Measurements from ENCODE around the gene FFAR3. TPM values are rescaled to one million over a fixed set of nuclear protein-coding genes. Genes with fewer than 3 reads are reported as not detected.

The FFAR3 gene
- total RNA-seq, 4 donors from 2014 or later = 0.87 TPM; not detected in 3

DNA sequence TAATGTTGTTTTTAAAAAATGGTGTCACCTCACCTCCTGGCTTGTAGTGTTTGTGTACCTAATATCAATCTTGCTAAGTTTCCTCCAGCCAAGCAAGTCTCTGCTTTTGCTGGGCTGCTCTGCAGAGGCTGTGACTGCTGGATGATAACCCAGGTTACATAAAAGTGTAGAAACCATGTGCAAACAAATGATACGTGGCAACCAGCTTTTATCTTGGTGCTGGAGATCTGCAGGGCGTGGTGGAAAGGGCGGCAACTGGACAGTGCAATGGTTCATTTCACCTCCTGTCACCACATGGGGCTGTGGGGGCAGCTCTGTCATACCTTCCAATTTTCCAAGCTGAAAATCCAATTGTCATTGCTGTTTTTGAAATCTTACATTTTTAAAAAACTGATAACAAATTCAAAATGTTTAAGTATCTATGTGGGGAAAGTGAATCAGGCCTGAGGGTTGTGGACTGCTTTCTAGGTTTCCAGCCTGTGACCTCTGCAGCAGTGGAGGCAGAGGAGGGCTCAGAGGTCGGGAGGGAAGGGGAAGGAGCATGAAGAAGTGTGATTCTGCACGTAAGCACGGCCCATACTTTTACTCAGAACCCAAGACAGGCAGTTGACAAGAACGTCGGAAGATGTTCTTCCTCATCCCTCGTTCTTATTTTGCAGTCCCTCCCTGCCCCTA is 22.3 kb downstream of the FFAR3 start:
- no peaks in the 10 kb centered on the region for H3K4me1 ChIP-seq
- WGBS, 2 donors = 62 to 65% methylated on average over 9 of the region's 9 CpGs
- no peak for TF ChIP-seq EP300 (IDR thresholded peaks at IDR 0.05)
- TF ChIP-seq, protein P1, sequence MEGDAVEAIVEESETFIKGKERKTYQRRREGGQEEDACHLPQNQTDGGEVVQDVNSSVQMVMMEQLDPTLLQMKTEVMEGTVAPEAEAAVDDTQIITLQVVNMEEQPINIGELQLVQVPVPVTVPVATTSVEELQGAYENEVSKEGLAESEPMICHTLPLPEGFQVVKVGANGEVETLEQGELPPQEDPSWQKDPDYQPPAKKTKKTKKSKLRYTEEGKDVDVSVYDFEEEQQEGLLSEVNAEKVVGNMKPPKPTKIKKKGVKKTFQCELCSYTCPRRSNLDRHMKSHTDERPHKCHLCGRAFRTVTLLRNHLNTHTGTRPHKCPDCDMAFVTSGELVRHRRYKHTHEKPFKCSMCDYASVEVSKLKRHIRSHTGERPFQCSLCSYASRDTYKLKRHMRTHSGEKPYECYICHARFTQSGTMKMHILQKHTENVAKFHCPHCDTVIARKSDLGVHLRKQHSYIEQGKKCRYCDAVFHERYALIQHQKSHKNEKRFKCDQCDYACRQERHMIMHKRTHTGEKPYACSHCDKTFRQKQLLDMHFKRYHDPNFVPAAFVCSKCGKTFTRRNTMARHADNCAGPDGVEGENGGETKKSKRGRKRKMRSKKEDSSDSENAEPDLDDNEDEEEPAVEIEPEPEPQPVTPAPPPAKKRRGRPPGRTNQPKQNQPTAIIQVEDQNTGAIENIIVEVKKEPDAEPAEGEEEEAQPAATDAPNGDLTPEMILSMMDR (IDR thresholded peaks at IDR 0.05) = no peak
- TF ChIP-seq POLR2A (IDR thresholded peaks at IDR 0.05) = no peak
- no peak overlapping the region for H3K4me3 ChIP-seq
- H3K9me3 ChIP-seq = peaks cover 0 to 15% (median 0%) of the 10 kb centered on the region in 4 donors
- H3K27me3 ChIP-seq = no peaks in the 10 kb centered on the region
- H3K36me3 ChIP-seq = no peaks in the 10 kb centered on the region
- no peak overlapping the region for H3K27ac ChIP-seq
- DNase-seq (ENCODE audit: low spot score in 2 of 2) = no peak

DNA sequence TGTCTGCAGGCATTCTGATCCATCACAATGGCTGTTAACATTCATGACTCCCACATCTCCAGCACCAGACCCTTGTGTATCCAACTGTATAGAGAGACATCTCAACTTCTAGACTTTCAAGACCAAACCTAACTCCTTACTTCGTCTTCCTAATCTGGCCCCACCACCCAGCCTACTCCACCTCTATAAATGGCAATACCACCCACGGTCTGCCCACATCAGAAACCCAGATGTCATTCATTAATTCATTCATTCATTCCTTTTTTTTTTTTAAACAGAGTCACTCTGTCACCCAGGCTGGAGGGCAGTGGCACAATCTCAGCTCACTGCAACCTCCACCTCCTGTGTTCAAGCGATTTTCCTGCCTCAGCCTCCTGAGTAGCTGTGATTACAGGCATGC is 23.1 kb downstream of the FFAR3 start:
- Histone ChIP-seq H3K27me3 (no peaks in the 10 kb centered on the region), H3K4me3 (no peak overlapping the region), H3K9me3 (peaks cover 0 to 22% (median 0%) of the 10 kb centered on the region in 4 donors), H3K27ac (no peak overlapping the region), H3K4me1 (no peaks in the 10 kb centered on the region), H3K36me3 (no peaks in the 10 kb centered on the region)
- 63 to 81% methylated on average over 3 of the region's 3 CpGs for WGBS, 2 donors
- DNase-seq (ENCODE audit: low spot score in 2 of 2) = no peak
- TF ChIP-seq EP300 (IDR thresholded peaks at IDR 0.05) = no peak
- no peak for TF ChIP-seq POLR2A (IDR thresholded peaks at IDR 0.05)
- TF ChIP-seq, protein P1 (IDR thresholded peaks at IDR 0.05) = no peak

DNA sequence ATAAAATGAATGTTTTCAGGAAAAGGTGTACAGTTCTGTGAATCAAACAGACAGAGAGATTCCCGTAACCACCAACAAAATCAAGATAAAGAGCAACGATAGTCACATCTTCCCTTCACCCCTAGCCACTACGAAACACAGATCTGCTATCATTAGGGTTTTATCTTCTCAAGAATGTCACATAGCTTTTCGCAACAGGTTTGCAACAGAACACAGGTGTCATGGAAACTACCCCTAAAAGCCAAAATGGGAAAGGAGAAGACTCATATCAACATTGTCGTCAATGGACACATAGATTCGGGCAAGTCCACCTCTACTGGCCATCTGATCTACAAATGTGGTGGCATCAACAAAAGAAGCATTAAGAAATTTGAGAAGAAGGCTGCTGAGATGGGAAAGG is 23.7 kb downstream of the FFAR3 start:
- Histone ChIP-seq H3K27me3 (no peaks in the 10 kb centered on the region), H3K4me3 (no peak overlapping the region), H3K9me3 (peaks cover 0 to 22% (median 0%) of the 10 kb centered on the region in 4 donors), H3K27ac (no peak overlapping the region), H3K4me1 (no peaks in the 10 kb centered on the region), H3K36me3 (no peaks in the 10 kb centered on the region)
- TF ChIP-seq POLR2A (IDR thresholded peaks at IDR 0.05) (no peak), EP300 (IDR thresholded peaks at IDR 0.05) (no peak)
- TF ChIP-seq, protein P1 (IDR thresholded peaks at IDR 0.05) = no peak
- no peak for DNase-seq (ENCODE audit: low spot score in 2 of 2)
- 93 to 97% methylated on average over 6 of the region's 6 CpGs for WGBS, 2 donors

DNA sequence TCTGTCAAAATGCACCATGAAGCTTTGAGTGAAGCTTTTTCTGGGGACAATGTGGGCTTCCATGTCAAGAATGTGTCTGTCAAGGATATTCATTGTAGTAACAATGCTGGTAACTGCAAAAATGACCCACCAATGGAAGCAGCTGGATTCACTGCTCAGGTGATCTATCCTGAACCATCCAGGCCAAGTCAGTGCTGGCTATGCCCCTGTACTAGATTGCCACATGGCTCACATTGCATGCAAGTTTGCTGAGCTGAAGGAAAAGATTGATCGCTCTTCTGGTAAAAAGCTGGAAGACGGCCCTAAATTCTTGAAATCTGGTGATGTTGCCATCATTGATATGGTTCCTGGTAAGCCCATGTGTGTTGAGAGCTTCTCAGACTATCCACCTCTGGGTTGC is 25.3 kb downstream of the FFAR3 start:
- Histone ChIP-seq H3K9me3 (peaks cover 0 to 17% (median 0%) of the 10 kb centered on the region in 4 donors), H3K4me1 (no peaks in the 10 kb centered on the region), H3K4me3 (no peak overlapping the region), H3K36me3 (no peaks in the 10 kb centered on the region), H3K27me3 (no peaks in the 10 kb centered on the region), H3K27ac (no peak overlapping the region)
- 91 to 92% methylated on average over 2 of the region's 2 CpGs for WGBS, 2 donors
- DNase-seq (ENCODE audit: low spot score in 2 of 2) = no peak
- TF ChIP-seq POLR2A (IDR thresholded peaks at IDR 0.05) (no peak), EP300 (IDR thresholded peaks at IDR 0.05) (no peak)
- TF ChIP-seq, protein P1 (IDR thresholded peaks at IDR 0.05) = no peak

DNA sequence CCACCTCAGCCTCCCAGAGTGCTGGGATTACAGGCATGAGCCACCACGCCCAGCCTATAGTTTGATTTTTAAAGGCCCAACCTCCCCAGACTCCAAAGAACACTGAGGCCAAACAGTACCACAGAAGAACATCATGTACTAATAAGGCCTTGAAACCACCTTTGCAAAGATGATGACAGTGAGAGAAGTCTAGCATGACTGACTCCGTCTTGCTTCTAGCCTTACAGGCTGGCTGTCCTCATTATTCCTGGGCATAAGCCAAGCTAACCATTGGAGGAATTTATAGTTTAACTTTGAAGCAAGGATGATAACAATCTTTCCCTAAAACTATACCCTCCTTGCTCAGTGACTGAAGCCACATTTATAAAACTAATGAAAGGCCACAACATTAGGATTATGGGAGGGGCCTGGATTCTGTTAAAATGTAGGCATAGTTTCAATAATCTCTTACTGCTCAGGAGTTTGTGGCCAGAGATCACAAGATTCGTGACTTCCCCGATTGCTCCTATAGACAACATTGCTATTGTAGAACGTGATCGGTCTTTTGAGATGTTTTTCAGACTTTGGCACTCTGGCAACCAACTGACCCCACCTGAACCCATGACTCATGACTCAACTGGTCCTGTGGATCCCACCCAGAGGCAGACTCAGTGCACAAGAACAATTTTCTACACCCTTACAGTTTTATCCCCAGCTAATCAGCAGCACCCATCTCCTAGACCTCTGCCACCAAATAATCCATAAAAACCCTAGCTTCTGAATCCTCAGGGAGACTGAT is 30.2 kb downstream of the FFAR3 start:
- Histone ChIP-seq H3K4me1 (no peaks in the 10 kb centered on the region), H3K36me3 (no peaks in the 10 kb centered on the region), H3K9me3 (peaks cover 0 to 13% (median 0%) of the 10 kb centered on the region in 4 donors), H3K4me3 (no peak overlapping the region), H3K27me3 (no peaks in the 10 kb centered on the region), H3K27ac (no peak overlapping the region)
- WGBS, 2 donors = 88 to 94% methylated on average over 6 of the region's 6 CpGs
- DNase-seq (ENCODE audit: low spot score in 2 of 2) = no peak
- no peak for TF ChIP-seq EP300 (IDR thresholded peaks at IDR 0.05)
- no peak for TF ChIP-seq POLR2A (IDR thresholded peaks at IDR 0.05)
- TF ChIP-seq, protein P1 (IDR thresholded peaks at IDR 0.05) = no peak
